ENCODE measurements around the gene NACC2.

GRCh38 chr9:136007934-136008692, 87.0 kb downstream of the NACC2 start:
- no peak for TF ChIP-seq CTCF (IDR thresholded peaks at IDR 0.05)
- no peak for TF ChIP-seq POLR2A (IDR thresholded peaks at IDR 0.05)
- no peak for TF ChIP-seq POLR2AphosphoS5 (IDR thresholded peaks at IDR 0.05)
